ENCODE measurements around the gene ELMO1. TPM values are rescaled to one million over a fixed set of nuclear protein-coding genes. Genes with fewer than 3 reads are reported as not detected.

Gene ELMO1
- total RNA-seq, 1 experiment from 2014 or later, result 7.8 TPM

GRCh38 chr7:37050801-37051200 is 397.9 kb downstream of the ELMO1 start:
- Histone ChIP-seq H3K27ac (ENCODE audit: insufficient read length, low read depth, low read length) (no peak overlapping the region), H2BK12ac (ENCODE audit: insufficient read length, low read depth, low read length) (no peak overlapping the region), H3K23ac (ENCODE audit: insufficient read length, low read depth, low read length) (no peak overlapping the region), H4K91ac (ENCODE audit: insufficient read length, low read depth, low read length) (no peak overlapping the region), H3K14ac (ENCODE audit: insufficient read depth, low read length) (no peak overlapping the region), H3K4me2 (ENCODE audit: insufficient read depth, insufficient read length, low read length) (no peak overlapping the region), H4K5ac (ENCODE audit: insufficient read length, low read depth, low read length) (no peak overlapping the region), H2BK20ac (ENCODE audit: low read depth, low read length, poor library complexity, severe bottlenecking) (no peak overlapping the region), H3K79me1 (ENCODE audit: insufficient read depth, low read depth, low read length, poor library complexity, severe bottlenecking) (no peaks in the 10 kb centered on the region), H4K20me1 (ENCODE audit: control insufficient read depth, insufficient read depth, insufficient read length) (no peaks in the 10 kb centered on the region), H3K4me1 (ENCODE audit: insufficient read depth, low read length) (peaks cover 3% of the 10 kb centered on the region; the same call in 1 of the 2 replicates), H2BK120ac (ENCODE audit: low read depth, low read length, poor library complexity, severe bottlenecking) (no peak overlapping the region), H3K18ac (ENCODE audit: insufficient read length, low read depth, low read length) (no peak overlapping the region), H2AK5ac (ENCODE audit: insufficient read length, low read length) (no peak overlapping the region), H3K4ac (ENCODE audit: low read depth, low read length) (no peak overlapping the region), H4K8ac (replicated peaks; ENCODE audit: insufficient read length, low read depth, low read length) (no peak overlapping the region), H3K23me2 (ENCODE audit: insufficient read length, low read depth, low read length, poor library complexity, severe bottlenecking) (no peaks in the 10 kb centered on the region), H3K9ac (ENCODE audit: extremely low read depth, insufficient read length, low read length) (no peak overlapping the region), H2AFZ (ENCODE audit: low read length) (no peak overlapping the region), H3T11ph (ENCODE audit: low read length) (no peak overlapping the region), H3K56ac (ENCODE audit: insufficient read length, low read depth, low read length) (no peak overlapping the region), H3K9me3 (ENCODE audit: control insufficient read depth, low read depth, low read length) (no peaks in the 10 kb centered on the region), H3K27me3 (ENCODE audit: insufficient read depth, low read length) (no peaks in the 10 kb centered on the region), H2BK15ac (ENCODE audit: low read depth, low read length) (no peak overlapping the region), H2BK5ac (ENCODE audit: insufficient read length, low read length) (no peak overlapping the region), H3K79me2 (ENCODE audit: insufficient read depth, low read length) (no peaks in the 10 kb centered on the region)
- TF ChIP-seq, protein P1, sequence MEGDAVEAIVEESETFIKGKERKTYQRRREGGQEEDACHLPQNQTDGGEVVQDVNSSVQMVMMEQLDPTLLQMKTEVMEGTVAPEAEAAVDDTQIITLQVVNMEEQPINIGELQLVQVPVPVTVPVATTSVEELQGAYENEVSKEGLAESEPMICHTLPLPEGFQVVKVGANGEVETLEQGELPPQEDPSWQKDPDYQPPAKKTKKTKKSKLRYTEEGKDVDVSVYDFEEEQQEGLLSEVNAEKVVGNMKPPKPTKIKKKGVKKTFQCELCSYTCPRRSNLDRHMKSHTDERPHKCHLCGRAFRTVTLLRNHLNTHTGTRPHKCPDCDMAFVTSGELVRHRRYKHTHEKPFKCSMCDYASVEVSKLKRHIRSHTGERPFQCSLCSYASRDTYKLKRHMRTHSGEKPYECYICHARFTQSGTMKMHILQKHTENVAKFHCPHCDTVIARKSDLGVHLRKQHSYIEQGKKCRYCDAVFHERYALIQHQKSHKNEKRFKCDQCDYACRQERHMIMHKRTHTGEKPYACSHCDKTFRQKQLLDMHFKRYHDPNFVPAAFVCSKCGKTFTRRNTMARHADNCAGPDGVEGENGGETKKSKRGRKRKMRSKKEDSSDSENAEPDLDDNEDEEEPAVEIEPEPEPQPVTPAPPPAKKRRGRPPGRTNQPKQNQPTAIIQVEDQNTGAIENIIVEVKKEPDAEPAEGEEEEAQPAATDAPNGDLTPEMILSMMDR (conservative IDR thresholded peaks at IDR 0.05), result no peak
- no peak for DNase-seq
- H3K4me3 Mint-ChIP-seq, result no peak overlapping the region
- no peaks in the 10 kb centered on the region for H3K27me3 Mint-ChIP-seq (ENCODE audit: low read depth)
- H3K4me1 Mint-ChIP-seq, result peaks cover 31 to 38% of the 10 kb centered on the region in 2 experiments
- H3K36me3 Mint-ChIP-seq (ENCODE audit: insufficient read depth in 1 of 3, low read depth in 3 of 3), result no peaks in the 10 kb centered on the region
- no CpG with 5 or more reads among the region's 1 CpG for WGBS (ENCODE audit: extremely low coverage, insufficient read length, low lambda C conversion rate)
- H3K9me3 Mint-ChIP-seq, result no peaks in the 10 kb centered on the region
- H3K27ac Mint-ChIP-seq, result no peak overlapping the region
